Stimulated activated naive CD4-positive, alpha-beta T cell (primary cell): ENCODE data around the gene HERPUD1.
"Not testable (repeated sequence)": the region's sequence is repeated elsewhere in the genome, so short reads cannot be mapped to it uniquely, and the experiment has no call there.

Source experiments
- DNase-seq, 6 experiments: peaks; one replicate each; lab custom pipeline; 2025; lab: John Stamatoyannopoulos, UW

Gene HERPUD1, protein sequence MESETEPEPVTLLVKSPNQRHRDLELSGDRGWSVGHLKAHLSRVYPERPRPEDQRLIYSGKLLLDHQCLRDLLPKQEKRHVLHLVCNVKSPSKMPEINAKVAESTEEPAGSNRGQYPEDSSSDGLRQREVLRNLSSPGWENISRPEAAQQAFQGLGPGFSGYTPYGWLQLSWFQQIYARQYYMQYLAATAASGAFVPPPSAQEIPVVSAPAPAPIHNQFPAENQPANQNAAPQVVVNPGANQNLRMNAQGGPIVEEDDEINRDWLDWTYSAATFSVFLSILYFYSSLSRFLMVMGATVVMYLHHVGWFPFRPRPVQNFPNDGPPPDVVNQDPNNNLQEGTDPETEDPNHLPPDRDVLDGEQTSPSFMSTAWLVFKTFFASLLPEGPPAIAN

DNA sequence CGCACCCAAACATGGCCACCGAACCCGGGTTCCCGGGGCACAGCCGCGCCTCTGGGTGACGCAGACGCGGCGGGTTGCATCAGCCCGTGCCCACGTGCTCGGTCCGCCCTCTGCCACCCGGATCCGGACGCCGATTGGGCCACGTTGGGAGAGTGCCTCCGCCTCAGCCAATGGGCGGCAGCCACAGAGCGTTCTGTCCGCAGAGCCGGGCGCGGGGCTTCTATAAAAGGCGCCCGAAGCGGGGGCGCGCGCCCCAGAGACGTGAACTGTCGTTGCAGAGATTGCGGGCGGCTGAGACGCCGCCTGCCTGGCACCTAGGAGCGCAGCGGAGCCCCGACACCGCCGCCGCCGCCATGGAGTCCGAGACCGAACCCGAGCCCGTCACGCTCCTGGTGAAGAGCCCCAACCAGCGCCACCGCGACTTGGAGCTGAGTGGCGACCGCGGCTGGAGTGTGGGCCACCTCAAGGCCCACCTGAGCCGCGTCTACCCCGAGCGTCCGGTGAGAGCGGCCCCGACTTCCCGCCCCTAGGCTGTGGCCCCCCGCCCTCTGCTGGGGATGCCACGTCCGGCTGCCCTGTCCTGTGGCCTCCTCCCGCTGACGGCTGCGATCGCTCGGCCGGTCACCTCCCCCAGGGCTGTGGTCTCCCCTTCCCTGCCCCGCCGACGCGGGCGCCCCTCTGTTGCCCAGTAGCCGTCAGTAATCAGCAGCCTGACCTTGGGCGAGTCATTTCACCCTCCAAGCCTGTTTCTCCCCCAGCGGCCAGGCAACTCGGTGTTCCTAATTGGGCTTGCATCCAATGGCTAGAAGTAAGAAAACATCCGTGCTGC lies at the start of gene HERPUD1:
HERPUD1 (plus strand) TSS at position 251 of the 829 bp plus-strand sequence; CDS start at position 354, 103 bp downstream.
- peak; percentile 97 to 98 (median 98) for DNase-seq

DNA sequence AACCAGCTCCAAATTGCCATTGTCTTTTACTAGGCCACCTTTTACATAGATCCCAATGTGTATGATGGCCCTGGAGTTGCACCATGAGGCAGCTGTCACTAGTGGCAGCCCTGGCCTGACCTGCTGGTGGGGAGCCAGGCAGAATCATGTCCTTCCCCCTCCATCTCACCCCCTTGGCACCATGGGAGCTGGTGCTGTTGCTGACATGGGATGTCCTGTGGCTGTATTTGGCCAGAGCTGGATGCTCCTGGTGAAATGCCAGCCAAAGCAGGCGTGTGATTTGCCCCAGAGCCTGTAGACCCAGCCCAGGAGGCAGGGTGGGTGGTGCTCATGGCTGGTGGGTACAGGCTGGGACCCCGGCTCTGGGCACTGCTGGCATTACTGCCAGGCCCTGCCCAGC lies 48.4 kb upstream of the HERPUD1 start:
- no peak for DNase-seq

DNA sequence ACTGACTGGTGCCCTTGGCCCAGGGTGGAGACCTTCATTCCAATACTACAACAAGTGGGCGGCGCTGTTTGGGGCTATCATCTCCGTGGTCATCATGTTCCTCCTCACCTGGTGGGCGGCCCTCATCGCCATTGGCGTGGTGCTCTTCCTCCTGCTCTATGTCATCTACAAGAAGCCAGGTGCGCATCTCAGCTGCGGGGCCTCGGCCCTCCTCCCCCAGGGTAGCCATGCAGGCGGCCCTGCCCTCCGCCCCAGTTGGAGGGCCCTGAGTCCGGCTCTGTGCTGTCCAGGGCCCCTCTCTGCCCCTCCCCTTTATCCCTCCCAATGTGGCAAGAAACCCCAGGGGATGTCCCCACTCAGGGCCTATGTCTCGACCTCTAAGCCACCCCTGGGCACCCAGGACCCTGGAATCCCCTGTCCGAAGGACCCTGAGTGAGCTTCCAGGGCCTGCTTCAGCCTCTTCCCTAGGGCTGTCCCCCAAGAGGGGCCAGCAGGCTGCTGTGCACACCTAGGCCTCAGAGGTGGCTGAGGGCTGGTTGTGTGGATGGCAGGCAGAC lies 47.8 kb upstream of the HERPUD1 start:
- no peak for DNase-seq

DNA sequence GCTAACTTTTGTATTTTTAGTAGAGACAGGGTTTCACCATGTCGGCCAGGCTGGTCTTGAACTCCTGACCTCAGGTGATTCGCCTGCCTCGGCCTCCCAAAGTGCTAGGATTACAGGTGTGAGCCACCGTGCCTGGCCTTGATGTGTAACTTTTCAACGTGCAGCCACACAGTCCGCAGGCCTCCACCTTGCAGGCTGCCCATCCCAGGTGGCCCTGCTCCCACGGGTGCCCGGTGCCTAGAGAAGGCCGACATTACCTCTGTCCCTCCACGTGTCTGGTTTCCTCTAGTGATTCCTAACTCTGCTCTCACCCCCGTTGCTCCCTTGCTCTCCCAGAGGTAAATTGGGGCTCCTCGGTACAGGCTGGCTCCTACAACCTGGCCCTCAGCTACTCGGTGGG lies 47.0 kb upstream of the HERPUD1 start:
- not testable (repeated sequence) for DNase-seq

DNA sequence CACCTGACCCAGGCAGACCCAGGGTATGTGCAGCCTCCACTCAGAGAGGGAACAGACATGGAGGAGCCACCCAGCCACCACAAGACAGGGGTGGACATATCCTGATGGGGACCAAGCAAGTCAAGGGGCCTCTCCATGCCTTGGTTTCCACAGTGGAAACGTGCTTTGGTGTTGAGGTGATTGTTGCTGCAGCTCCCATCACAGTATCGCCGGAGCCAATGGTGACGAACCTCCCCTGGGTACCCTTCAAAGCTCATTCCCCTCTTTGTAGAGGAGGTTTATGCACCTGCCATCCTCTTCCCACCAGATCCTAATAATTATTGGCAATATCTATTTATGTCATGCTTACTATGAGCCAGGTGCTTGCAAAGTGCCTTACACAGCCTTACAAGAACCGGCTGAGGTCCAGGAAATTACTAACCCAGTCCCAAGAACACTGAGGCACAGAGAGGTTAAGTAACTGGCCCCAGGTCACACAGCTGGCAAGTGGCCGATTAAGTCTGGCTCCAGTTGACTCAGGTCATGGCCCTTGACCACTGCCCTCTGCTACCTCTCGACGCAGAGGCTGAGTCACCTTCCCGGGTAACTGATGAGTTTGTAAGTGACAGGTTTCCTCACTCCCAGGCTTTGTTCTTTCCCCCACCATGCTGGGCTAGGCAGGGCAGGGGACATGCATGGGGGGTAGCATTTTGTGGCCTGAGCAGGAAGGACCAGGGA lies 46.3 kb upstream of the HERPUD1 start:
- no peak for DNase-seq

DNA sequence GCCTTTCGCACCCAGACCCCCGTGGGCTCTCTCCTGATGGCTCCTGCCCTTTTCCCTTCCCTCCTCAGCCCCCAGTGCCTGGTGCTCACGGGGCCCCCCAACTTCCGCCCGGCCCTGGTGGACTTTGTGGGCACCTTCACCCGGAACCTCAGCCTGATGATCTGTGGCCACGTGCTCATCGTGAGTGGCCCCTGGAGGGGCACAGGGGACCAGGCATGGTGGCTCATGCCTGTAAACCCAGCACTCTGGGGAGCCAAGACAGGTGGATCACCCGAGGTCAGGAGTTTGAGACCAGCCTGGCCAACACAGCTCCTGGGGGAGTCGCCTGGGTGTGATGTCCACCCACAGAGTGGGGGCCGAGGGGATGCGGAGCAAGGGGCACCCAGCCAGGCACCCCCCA lies 45.6 kb upstream of the HERPUD1 start:
- DNase-seq, result no peak

DNA sequence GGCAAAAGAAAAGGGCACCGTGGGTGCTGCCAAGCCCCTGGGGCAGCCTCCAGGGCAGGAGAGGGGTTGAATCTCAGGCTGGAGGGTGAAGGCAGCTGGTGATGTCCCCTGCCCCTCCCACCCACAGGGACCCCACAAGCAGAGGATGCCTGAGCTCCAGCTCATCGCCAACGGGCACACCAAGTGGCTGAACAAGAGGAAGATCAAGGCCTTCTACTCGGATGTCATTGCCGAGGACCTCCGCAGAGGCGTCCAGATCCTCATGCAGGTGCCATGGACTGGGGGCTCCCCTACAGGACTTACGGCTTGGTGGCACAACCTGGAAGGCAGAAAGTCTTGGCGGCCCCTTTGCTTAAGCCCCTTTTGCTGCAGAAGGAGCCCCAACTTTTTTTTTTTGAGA lies 45.1 kb upstream of the HERPUD1 start:
- no peak for DNase-seq

DNA sequence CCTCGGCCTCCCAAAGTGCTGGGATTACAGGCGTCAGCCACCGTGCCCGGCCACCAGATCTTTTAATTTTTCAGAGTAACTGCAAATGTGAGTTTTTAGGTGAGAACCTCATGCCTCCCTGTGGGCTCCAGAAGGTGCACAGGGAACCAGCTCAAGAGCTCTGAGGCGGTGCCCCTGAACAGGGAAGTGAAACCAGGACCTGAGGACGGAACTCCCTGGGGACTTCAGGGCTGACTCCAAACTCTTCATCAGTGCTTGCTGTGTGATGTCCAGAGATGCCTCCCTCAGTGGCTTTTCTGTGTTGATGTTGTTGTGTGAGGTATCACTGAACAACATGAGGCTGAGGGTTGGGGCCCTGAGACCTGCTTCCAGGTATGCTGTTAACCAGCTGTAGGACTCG lies 43.1 kb upstream of the HERPUD1 start:
- DNase-seq, result no peak

DNA sequence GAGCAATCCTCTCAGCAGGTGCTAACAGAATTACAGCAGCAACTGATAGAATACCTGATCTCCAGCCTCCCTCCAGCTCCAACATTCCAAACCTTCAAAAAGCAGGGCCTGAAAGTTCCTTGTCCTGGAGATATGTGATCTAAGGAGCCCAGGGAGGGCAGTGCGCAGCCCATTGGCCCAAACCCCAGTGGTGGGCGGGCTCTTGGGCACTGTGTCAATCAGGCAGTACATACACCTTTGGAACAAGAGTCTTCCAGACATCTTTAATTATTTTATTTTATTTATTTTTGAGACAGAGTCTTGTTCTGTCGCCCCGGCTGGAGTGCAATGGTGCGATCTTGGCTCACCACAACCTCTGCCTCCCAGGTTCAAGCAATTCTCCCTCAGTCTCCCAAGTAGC lies 42.7 kb upstream of the HERPUD1 start:
- no peak for DNase-seq

DNA sequence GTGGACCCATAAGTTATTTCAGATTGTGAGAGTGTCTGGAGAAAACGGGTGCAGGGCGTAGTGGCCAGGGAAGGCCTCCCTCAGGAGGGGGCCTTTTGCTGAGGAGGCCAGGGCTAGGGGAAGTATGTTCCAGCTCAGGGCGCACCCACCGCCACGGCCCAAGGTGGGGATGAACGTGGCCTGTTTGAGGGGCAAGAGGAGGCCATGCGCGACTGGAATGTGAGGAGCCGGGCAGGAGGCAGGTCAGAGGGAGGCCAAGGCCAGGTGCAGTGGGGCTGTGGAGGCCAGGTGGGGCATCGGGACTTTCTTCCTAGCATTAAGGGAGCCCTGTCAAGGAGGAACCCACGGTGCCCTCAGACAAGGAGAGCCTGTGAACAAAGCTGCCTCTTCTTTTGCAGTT lies 40.3 kb upstream of the HERPUD1 start:
- no peak for DNase-seq

DNA sequence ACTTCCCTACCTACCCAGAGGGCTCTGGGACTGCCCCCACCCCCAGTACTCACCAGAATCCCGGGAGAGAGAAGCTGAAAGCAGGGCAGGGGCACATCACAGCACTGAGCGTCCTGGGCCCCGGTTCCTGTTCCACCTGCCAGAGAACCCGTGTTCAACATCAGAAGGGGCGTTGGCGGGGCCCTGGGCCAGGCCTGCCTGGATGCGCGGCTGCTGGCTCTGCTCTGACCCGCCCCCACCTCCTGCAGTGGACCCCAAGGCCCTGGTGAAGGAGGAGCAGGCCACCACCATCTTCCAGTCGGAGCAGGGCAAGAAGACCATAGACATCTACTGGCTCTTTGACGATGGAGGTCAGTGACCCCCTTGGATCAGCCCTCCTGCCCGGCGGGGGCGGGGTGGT lies 39.2 kb upstream of the HERPUD1 start:
- DNase-seq, result no peak

DNA sequence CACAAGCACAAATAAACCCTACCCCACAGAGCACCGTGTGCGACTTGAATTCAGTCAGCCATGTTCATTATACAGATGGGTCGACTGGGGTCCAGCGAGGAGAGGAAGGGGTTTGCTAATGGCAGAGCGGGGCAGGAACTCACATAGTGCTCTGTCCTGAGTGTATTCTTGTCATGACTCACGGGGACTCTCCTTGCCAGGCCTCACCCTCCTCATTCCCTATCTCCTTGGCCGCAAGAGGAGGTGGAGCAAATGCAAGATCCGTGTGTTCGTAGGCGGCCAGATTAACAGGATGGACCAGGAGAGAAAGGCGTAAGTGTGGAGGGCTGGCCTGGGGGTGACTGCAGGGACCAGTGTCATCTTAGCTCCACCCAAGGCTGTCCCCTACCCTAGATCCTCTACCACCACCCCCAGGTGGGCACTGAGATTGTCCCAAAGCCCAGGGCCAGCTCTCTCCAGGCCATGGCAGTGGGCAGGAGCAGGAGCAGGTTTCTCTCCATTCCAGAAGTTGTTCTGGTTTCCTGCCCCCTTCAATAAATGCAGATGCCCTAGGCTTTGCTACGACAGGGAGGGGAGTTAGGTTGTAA lies 37.5 kb upstream of the HERPUD1 start:
- DNase-seq, result no peak

DNA sequence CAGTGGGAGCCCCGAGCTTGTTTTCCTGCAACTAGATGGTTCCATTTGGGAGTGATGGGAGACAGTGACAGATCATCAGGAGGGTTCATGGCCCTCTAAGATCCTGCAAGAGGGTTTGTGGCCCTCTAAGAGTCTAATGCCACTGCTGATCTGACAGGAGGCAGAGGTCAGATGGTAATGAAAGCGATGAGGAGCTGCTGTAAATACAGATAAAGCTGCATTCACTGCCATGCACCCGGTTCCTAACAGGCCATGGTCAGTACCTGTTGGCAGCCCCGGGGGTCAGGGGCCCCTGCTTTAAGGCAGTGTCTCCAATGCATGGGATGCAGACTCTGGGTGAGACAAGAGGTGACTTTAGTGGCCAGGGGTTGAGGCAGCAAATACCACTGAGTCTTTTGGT lies 36.1 kb upstream of the HERPUD1 start:
- no peak for DNase-seq

DNA sequence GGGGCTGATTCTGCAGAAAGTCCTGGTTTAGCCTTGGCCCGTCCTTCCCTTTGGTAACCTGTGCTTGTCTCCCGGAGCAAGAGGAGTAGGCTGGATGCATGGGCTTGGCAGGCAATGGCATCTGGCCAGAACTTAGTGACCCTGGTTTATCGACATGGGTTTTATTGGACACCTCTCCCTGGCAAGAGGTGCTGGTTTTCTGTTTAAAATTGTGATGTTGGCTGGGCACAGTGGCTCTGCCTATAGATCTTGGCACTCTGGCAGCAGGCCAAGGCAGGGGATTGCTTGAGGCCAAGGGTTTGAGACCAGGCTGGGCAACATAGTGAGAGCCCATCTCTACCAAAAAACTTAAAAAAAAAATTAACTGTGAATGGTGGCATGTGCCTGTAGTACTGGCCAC lies 35.7 kb upstream of the HERPUD1 start:
- no peak for DNase-seq

DNA sequence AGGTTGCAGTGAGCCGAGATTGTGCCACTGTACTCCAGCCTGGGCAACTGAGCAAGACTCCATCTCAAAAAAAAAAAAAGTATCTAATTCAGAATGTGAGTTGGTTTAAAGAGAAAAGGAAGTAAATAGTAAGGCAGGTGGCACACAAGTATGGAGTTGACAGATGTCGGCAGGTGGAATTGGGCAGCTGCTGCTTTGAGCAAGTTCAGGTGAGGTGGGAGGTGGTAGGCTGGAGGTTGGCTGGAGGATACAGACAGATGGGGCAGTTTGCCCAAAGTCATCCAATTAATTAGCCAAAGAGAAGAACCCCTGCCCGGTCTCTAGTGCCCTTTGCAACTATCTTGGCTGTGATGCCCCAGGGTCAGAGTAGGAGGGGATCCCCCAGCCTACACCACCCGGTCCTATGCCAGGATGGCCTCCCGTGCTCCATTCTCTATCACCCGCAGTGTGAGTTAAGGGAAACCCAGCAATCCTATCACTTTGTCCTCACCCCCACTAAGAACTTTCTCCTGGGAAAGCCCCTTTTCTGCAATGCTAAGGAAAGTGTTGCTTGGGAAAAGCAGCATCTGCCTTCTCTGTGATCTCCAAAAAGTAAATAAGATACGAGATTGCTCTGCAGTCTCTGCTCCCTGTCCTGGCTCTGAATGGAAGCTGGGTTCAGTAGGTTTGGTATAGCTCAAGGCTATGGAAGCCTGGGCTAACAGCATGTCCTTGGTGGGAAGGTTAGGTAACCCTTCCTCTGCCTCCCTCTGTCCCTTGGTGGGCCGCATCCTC lies 34.7 kb upstream of the HERPUD1 start:
- no peak for DNase-seq

DNA sequence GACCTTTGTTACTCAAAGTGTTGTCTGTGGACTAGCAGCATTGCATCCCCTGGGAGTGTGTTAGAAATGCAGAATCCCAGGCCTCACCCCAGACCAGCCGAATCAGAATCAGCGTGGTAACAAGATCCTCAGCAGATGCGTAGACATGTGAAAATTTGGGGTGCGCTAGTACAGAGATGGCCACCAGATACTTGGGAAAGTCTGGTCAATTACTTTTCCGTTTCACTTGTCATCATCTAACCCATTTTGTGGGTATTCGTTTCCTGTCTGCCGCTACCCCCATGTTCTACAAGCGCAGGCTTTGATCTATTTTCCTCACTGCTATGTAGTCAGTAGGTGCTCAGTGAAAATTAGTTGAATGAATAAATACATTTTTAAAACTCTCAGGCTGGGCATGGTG lies 33.1 kb upstream of the HERPUD1 start:
- no peak for DNase-seq

DNA sequence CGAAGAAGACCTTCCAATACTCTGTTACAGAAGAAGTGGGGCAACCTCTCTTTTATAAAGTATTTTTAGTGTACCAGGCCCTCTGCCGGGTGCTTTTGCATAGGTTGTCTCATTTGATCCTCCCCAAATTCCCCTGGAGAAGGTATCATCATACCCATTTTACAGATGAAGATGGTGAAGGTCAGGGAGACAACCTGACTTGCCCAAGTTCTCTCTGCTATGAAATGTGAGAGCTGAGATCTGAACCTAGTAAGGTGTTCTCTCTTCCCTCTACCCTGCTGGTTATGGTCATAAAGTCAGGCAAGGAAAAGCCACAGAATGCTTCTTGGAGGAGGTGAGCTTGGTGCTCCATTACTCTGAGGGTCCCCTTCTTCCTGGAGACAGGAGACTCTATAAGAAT lies 28.1 kb upstream of the HERPUD1 start:
- no peak for DNase-seq

DNA sequence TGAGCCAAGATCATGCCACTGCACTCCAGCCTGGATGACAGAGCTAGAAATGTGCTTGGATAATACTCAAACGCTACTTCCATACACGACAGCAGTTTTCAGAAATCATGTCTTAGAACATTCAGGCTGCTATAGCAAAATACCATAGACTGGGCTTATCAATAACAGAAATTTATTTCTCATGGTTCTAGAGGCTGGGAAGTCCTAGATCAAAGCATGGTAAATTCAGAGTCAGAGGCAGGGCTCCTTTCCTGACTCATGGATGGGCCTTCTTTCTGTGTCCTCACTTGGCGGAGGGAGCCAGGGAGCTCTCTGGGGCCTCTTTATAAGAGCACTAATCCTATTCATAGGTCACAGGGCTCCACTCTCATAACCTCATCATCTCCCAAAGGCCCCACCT lies 24.5 kb upstream of the HERPUD1 start:
- DNase-seq, result no peak

DNA sequence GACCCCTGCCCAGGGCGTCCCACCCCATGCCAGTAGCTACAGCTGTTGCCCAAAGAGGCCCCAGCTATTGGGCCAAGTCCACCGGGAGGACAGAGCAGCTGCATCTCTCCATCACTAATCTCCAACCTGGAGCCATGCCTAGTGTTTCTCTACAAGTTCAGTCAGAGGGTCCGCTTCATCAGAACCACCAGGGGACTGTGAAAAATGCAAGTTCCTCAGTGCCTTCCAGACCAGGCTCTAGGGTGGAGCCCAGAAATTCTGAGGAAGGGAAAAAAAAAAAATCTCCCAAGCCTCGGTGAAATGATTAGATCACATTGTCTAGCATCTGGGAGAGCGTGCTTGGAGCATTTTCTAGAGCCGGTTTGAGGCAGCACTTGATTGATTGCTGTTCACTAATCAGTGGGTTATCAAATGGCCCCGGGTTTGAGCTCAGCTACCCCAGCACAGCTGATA lies 22.4 kb upstream of the HERPUD1 start:
- DNase-seq, result no peak

DNA sequence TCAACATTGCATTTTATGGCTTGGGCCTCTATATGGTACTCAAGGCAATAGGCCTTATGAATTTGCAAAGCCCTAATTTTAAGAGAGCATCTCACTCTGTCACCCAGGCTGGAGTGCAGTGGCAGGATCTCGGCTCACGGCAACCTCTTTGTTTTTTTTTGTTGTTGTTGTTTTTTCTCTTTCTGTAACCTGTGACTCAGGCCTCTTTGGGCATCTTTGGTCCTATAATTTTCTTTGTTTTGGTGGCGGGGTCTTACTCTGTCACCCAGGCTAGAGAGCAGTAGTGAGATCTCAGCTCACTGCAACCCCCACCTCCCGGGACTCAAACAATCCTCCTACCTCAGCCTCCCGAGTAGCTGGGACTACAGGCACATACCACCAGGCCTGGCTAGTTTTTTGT lies 21.8 kb upstream of the HERPUD1 start:
- no peak for DNase-seq
